Frontal cortex (tissue), 4 donors: ENCODE measurements around the gene PUSL1. TPM values are rescaled to one million over a fixed set of nuclear protein-coding genes. Genes with fewer than 3 reads are reported as not detected.

Source experiments
- DNase-seq, 2 donors: peaks; one replicate each; pipeline ENCODE4 v3.0.0; 2012; ENCODE audit warnings: low spot score in 2 of 2
- FAIRE-seq: peaks from 2 replicates; lab custom pipeline; 2012; peaks lifted over from hg19 to GRCh38; lab: Jason Lieb, UNC
- total RNA-seq: library from RNA; depleted of rRNA; stranded (reverse); fragments of >200 nt; gene quantifications from one replicate; pipeline ENCODE4 v1.2.3, GENCODE V29; 2014
- donor health status: control.
- donor health status: control.
- donor health status: control.

The PUSL1 gene
- total RNA-seq, 1 donor from 2014 or later: 6.5 TPM

GRCh38 chr1:1347026-1347595 lies 38.7 kb downstream of the PUSL1 start:
- DNase-seq (no peak), FAIRE-seq (no peak)

GRCh38 chr1:1347663-1348419 lies 39.4 kb downstream of the PUSL1 start:
- no peak for DNase-seq

GRCh38 chr1:1348420-1349255 lies 40.2 kb downstream of the PUSL1 start:
- no peak for FAIRE-seq
- no peak for DNase-seq

More at GRCh38 chr1:1347663-1348419, 39.4 kb downstream of the PUSL1 start:
- FAIRE-seq: no peak

- no peak for FAIRE-seq
- DNase-seq: peak; percentile 97 to 99
These were observed 41.0 kb downstream of the PUSL1 start, which contains the start of gene DVL1 for GRCh38 chr1:1349256-1350012. DVL1 (minus strand) TSS chr1:1349418; CDS start chr1:1349065, 353 bp downstream.

GRCh38 chr1:1351511-1352427 lies 43.4 kb downstream of the PUSL1 start:
- FAIRE-seq: no peak

GRCh38 chr1:1352786-1353388 lies 44.5 kb downstream of the PUSL1 start:
- DNase-seq (no peak), FAIRE-seq (no peak)

More at GRCh38 chr1:1351511-1352427, 43.4 kb downstream of the PUSL1 start:
- no peak for DNase-seq

- no peak for FAIRE-seq
- no peak for DNase-seq
These were observed 45.2 kb downstream of the PUSL1 start for GRCh38 chr1:1353389-1354151.

GRCh38 chr1:1354271-1355247 lies 46.2 kb downstream of the PUSL1 start:
- DNase-seq: no peak

GRCh38 chr1:1355416-1355815 lies 47.0 kb downstream of the PUSL1 start:
- FAIRE-seq (no peak), DNase-seq (peak in 1 of 2 donors; percentile 67)

More at GRCh38 chr1:1354271-1355247, 46.2 kb downstream of the PUSL1 start:
- FAIRE-seq: no peak

GRCh38 chr1:1356166-1356795 lies 47.9 kb downstream of the PUSL1 start:
- DNase-seq (no peak), FAIRE-seq (no peak)

GRCh38 chr1:1356796-1357401 lies 48.5 kb downstream of the PUSL1 start:
- DNase-seq (no peak), FAIRE-seq (no peak)

GRCh38 chr1:1357871-1358432 lies 49.6 kb downstream of the PUSL1 start:
- FAIRE-seq: no peak
- DNase-seq: no peak

- FAIRE-seq (no peak), DNase-seq (no peak)
These were observed 50.3 kb downstream of the PUSL1 start, which contains the start of gene MXRA8 for GRCh38 chr1:1358433-1359271. MXRA8 (minus strand) TSS chr1:1358555; CDS start chr1:1358504, 51 bp downstream.

- no peak for FAIRE-seq
- DNase-seq: no peak
These were observed 50.9 kb downstream of the PUSL1 start for GRCh38 chr1:1359308-1359663.
